H1 (cell line): ENCODE measurements around the gene PLEKHG5. TPM values are rescaled to one million over a fixed set of nuclear protein-coding genes. Genes with fewer than 3 reads are reported as not detected.

Experiments
- CTCF ChIA-PET: fragments of 300-600 bp; sonication (Branson Sonifier 250); formaldehyde crosslinking; loops from one replicate; lab custom pipeline; 2021; ENCODE audit not compliant: partially characterized antibody; lab: Charles Lee
- POLR2A ChIA-PET: fragments of 300-600 bp; sonication (Branson Sonifier 250); formaldehyde crosslinking; loops from one replicate; lab custom pipeline; 2021; ENCODE audit warnings: inconsistent platforms; ENCODE audit not compliant: partially characterized antibody; lab: Charles Lee
- DNase-seq, 2 experiments: peaks; one replicate each; pipeline versions ENCODE4 v3.0.0 to v3.0.0-alpha.2; 2010 to 2022; ENCODE audit warnings: low spot score in 2 of 2, low read depth in 1 of 2, mixed read lengths in 1 of 2
- FAIRE-seq: peaks from 2 replicates; lab custom pipeline; 2011; peaks lifted over from hg19 to GRCh38; lab: Jason Lieb, UNC
- H2AFZ ChIP-seq: 2 replicates; pipeline ENCODE4 v1.8.1; 2012; ENCODE audit warnings: low read length, inconsistent platforms
- H2AK5ac ChIP-seq: 2 replicates; pipeline ENCODE4 v1.6.1; 2013; ENCODE audit warnings: low read depth, low read length
- H2BK120ac ChIP-seq: replicated peaks from 2 replicates; pipeline ENCODE3; 2013; ENCODE audit warnings: low read depth, low read length, inconsistent platforms
- H2BK12ac ChIP-seq: 2 replicates; pipeline ENCODE4 v1.6.1; 2013; ENCODE audit warnings: low read depth, low read length
- H2BK15ac ChIP-seq: 2 replicates; pipeline ENCODE4 v1.6.1; 2013; ENCODE audit warnings: low read length
- H2BK20ac ChIP-seq: 2 replicates; pipeline ENCODE4 v1.6.1; 2013; ENCODE audit warnings: low read length
- H2BK5ac ChIP-seq: 2 replicates; pipeline ENCODE4 v1.6.1; 2013; ENCODE audit warnings: low read depth, low read length
- H3K14ac ChIP-seq: 2 replicates; pipeline ENCODE4 v1.6.1; 2013; ENCODE audit warnings: inconsistent platforms; ENCODE audit not compliant: insufficient read length
- H3K18ac ChIP-seq: 2 replicates; pipeline ENCODE4 v1.6.1; 2013; ENCODE audit warnings: low read length; ENCODE audit errors: extremely low read depth
- H3K23ac ChIP-seq: 2 replicates; pipeline ENCODE4 v1.6.1; 2013; ENCODE audit warnings: inconsistent platforms; ENCODE audit not compliant: insufficient read length
- H3K23me2 ChIP-seq: 2 replicates; pipeline ENCODE4 v1.6.1; 2013; ENCODE audit warnings: low read depth, low read length
- H3K27ac ChIP-seq: 2 replicates; pipeline ENCODE4 v1.6.1; 2011; ENCODE audit warnings: low read depth, low read length, inconsistent platforms
- H3K27me3 ChIP-seq, 4 experiments: replicated peaks in 1 of 4; 1 replicate in 1 of 4; 2 replicates in 3 of 4; pipeline versions ENCODE4 v1.6.1 to v1.8.1; 2011 to 2013; ENCODE audit warnings: low read length in 3 of 4, mild to moderate bottlenecking in 3 of 4, inconsistent platforms in 2 of 4, mixed read lengths in 2 of 4, moderate library complexity in 1 of 4; ENCODE audit not compliant: control insufficient read depth in 3 of 4, insufficient read depth in 3 of 4; ENCODE audit errors: extremely low read depth in 1 of 4
- H3K36me3 ChIP-seq, 4 experiments: 2 replicates each; pipeline versions ENCODE4 v1.6.1 to v1.8.1; 2011 to 2013; ENCODE audit warnings: mild to moderate bottlenecking in 4 of 4, low read length in 3 of 4, moderate library complexity in 2 of 4, control low read depth in 1 of 4, inconsistent platforms in 1 of 4; ENCODE audit not compliant: insufficient read depth in 4 of 4, control insufficient read depth in 2 of 4
- H3K4ac ChIP-seq: replicated peaks from 2 replicates; pipeline ENCODE3; 2013; ENCODE audit warnings: low read length, low read depth, mixed read lengths, inconsistent platforms; ENCODE audit not compliant: insufficient read length
- H3K4me1 ChIP-seq, 4 experiments: replicated peaks in 1 of 4; 1 replicate in 1 of 4; 2 replicates in 3 of 4; pipeline versions ENCODE4 v1.6.1 to v1.8.1; 2011 to 2013; ENCODE audit warnings: low read length in 3 of 4, inconsistent platforms in 2 of 4, mixed read lengths in 1 of 4; ENCODE audit not compliant: insufficient read depth in 4 of 4, control insufficient read depth in 3 of 4
- H3K4me2 ChIP-seq, 2 experiments: 2 replicates each; pipeline versions ENCODE4 v1.6.1 to v1.8.1; 2011 to 2013; ENCODE audit warnings: low read depth in 2 of 2, low read length in 2 of 2, control low read depth in 1 of 2, inconsistent platforms in 1 of 2, mild to moderate bottlenecking in 1 of 2; ENCODE audit not compliant: insufficient read depth in 1 of 2
- H3K4me3 ChIP-seq, 4 experiments: fragments of 200-600, 300-600 bp in 1 of 4; sonication (generic), shearing (Covaris generic), sonication (Bioruptor Twin) in 1 of 4; 2 replicates each; pipeline versions ENCODE4 v1.5.1 to v1.8.1; 2011 to 2016; ENCODE audit warnings: low read length in 4 of 4, low read depth in 3 of 4, control low read depth in 2 of 4, inconsistent platforms in 2 of 4, mild to moderate bottlenecking in 2 of 4, mixed read lengths in 1 of 4, moderate library complexity in 1 of 4; ENCODE audit not compliant: insufficient read depth in 2 of 4; ENCODE audit errors: extremely low read depth in 1 of 4
- H3K56ac ChIP-seq: replicated peaks from 2 replicates; pipeline ENCODE3; 2013; ENCODE audit warnings: low read depth, mild to moderate bottlenecking, mixed read lengths, low read length, inconsistent platforms; ENCODE audit not compliant: insufficient read length
- H3K79me1 ChIP-seq: 2 replicates; pipeline ENCODE4 v1.6.1; 2013; ENCODE audit warnings: low read depth, low read length, control low read depth
- H3K79me2 ChIP-seq, 2 experiments: 2 replicates each; pipeline versions ENCODE4 v1.6.1 to v1.8.1; 2012 to 2013; ENCODE audit warnings: low read length in 2 of 2, mild to moderate bottlenecking in 2 of 2, inconsistent platforms in 1 of 2; ENCODE audit not compliant: insufficient read depth in 2 of 2, control insufficient read depth in 1 of 2
- H3K9ac ChIP-seq, 4 experiments: replicated peaks in 1 of 4; 1 replicate in 1 of 4; 2 replicates in 3 of 4; pipeline versions ENCODE4 v1.6.1 to v1.8.1; 2011 to 2013; ENCODE audit warnings: low read depth in 3 of 4, low read length in 3 of 4, control low read depth in 2 of 4, mild to moderate bottlenecking in 2 of 4, moderate library complexity in 2 of 4, inconsistent platforms in 1 of 4; ENCODE audit errors: extremely low read depth in 1 of 4
- H3K9me3 ChIP-seq, 2 experiments: 2 replicates each; pipeline versions ENCODE4 v1.6.1 to v1.8.1; 2012 to 2013; ENCODE audit warnings: mild to moderate bottlenecking in 2 of 2, moderate library complexity in 2 of 2, control low read depth in 1 of 2, inconsistent platforms in 1 of 2, low read depth in 1 of 2, low read length in 1 of 2, mixed read lengths in 1 of 2; ENCODE audit not compliant: insufficient read depth in 2 of 2
- H4K20me1 ChIP-seq, 2 experiments: replicated peaks in 1 of 2; 2 replicates each; pipeline versions ENCODE3 to v1.8.1; 2011 to 2013; ENCODE audit warnings: inconsistent platforms in 2 of 2, low read length in 2 of 2, mild to moderate bottlenecking in 1 of 2; ENCODE audit not compliant: insufficient read depth in 2 of 2, control insufficient read depth in 1 of 2
- H4K5ac ChIP-seq: 2 replicates; pipeline ENCODE4 v1.6.1; 2013; ENCODE audit warnings: low read length, low read depth, mixed read lengths, inconsistent platforms; ENCODE audit not compliant: insufficient read length
- H4K8ac ChIP-seq: 2 replicates; pipeline ENCODE4 v1.8.0; 2013; ENCODE audit warnings: mild to moderate bottlenecking, moderate library complexity, low read length, inconsistent platforms; ENCODE audit not compliant: insufficient read depth; ENCODE audit errors: extremely low read depth
- H4K91ac ChIP-seq: replicated peaks from 2 replicates; pipeline ENCODE3; 2013; ENCODE audit warnings: low read length, mixed read lengths, inconsistent platforms; ENCODE audit not compliant: insufficient read length
- BRCA1 ChIP-seq: IDR thresholded peaks from 2 replicates; pipeline ENCODE4 v1.6.1; 2012; ENCODE audit warnings: low read depth, low read length, improper control_type of control experiment
- CHD2 ChIP-seq: IDR thresholded peaks from 2 replicates; pipeline ENCODE4 v1.6.1; 2012; ENCODE audit warnings: low read length, improper control_type of control experiment
- CREB1 ChIP-seq: IDR thresholded peaks from 2 replicates; pipeline ENCODE4 v1.6.1; 2012; ENCODE audit warnings: inconsistent platforms
- EZH2 ChIP-seq: fragments of 200-600 bp; sonication (generic); IDR thresholded peaks from 2 replicates; pipeline ENCODE4 v1.7.1; 2012; ENCODE audit warnings: low read depth, mild to moderate bottlenecking, moderate library complexity, low read length, inconsistent platforms; ENCODE audit not compliant: severe bottlenecking
- GTF2F1 ChIP-seq: IDR thresholded peaks from 2 replicates; pipeline ENCODE4 v1.6.1; 2012; ENCODE audit warnings: low read depth, low read length, improper control_type of control experiment, borderline replicate concordance
- HDAC2 ChIP-seq, 2 experiments: fragments of 300-600 bp in 1 of 2; sonication (generic) in 1 of 2; IDR thresholded peaks; 2 replicates each; pipeline ENCODE4 v1.6.1; 2011 to 2012; ENCODE audit warnings: low read depth in 2 of 2, low read length in 2 of 2, mild to moderate bottlenecking in 2 of 2, moderate library complexity in 2 of 2, borderline replicate concordance in 1 of 2, inconsistent platforms in 1 of 2
- KDM5A ChIP-seq: fragments of 200-600 bp; IDR thresholded peaks from 2 replicates; pipeline ENCODE4 v1.7.1; 2012; ENCODE audit warnings: mild to moderate bottlenecking, low read length, inconsistent platforms, mixed read lengths
- NANOG ChIP-seq: IDR thresholded peaks from 2 replicates; pipeline ENCODE4 v1.6.1; 2011; ENCODE audit warnings: low read length, low read depth, mild to moderate bottlenecking, inconsistent platforms; ENCODE audit not compliant: insufficient read depth, poor library complexity, severe bottlenecking
- POU5F1 ChIP-seq: IDR thresholded peaks from 2 replicates; pipeline ENCODE4 v1.6.1; 2011; ENCODE audit warnings: low read depth, mild to moderate bottlenecking, low read length, moderate library complexity
- SIRT6 ChIP-seq: IDR thresholded peaks from one replicate; pipeline ENCODE4 v1.7.1; 2012; ENCODE audit warnings: low read length, inconsistent platforms
- TCF12 ChIP-seq: IDR thresholded peaks from 2 replicates; pipeline ENCODE4 v1.6.1; 2011; ENCODE audit warnings: low read depth, mild to moderate bottlenecking, low read length
- TEAD4 ChIP-seq: IDR thresholded peaks from 2 replicates; pipeline ENCODE4 v1.6.1; 2012; ENCODE audit warnings: low read depth, low read length, inconsistent platforms, mixed read lengths
- WGBS, 2 experiments: shearing (Covaris generic) in 1 of 2; methylation state at CpG; one replicate each; pipeline versions ENCODE4 v1.1.6 to v1.1.7; 2013 to 2015; ENCODE audit warnings: low lambda C conversion rate in 2 of 2, mixed read lengths in 2 of 2, inconsistent platforms in 1 of 2, low coverage in 1 of 2, missing lambda C conversion rate in 1 of 2; ENCODE audit not compliant: insufficient replicate concordance in 2 of 2, insufficient coverage in 1 of 2, insufficient read length in 1 of 2; ENCODE audit errors: extremely low coverage in 1 of 2, missing lambda C conversion rate in 1 of 2; 5-methylcytosine and 5-hydroxymethylcytosine counted together
- polyA plus RNA-seq, 7 experiments: library from polyadenylated mRNA; depleted of rRNA in 3 of 7; stranded (reverse) in 5 of 7; unstranded in 2 of 7; fragments of >200 nt in 5 of 7; fragments of 200-250 nt in 2 of 7; gene quantifications; 1 replicate in 5 of 7; 2 replicates in 1 of 7; 4 replicates in 1 of 7; pipeline versions ENCODE4 v1.2.1 to v1.2.3, GENCODE V29; 2011 to 2013; ENCODE audit warnings: missing spikeins in 2 of 7, mixed read lengths in 2 of 7
- total RNA-seq: library from RNA; stranded (reverse); fragmentation: NEBNext Ultra II Directional; extraction: Animal tissue kit (Norgen Biotek cat#: 25700); gene quantifications from 2 replicates; pipeline ENCODE4 v1.2.1, GENCODE V29; 2021
- TF ChIP-seq, protein P1 (sequence below): IDR thresholded peaks from 2 replicates; pipeline ENCODE4 v1.6.1; 2012; ENCODE audit warnings: inconsistent platforms

Gene PLEKHG5
- total and polyA plus RNA-seq, 2 of the 8 experiments (the other 6 are each of a cell fraction or from before 2014, with no cell fraction given): 10.4 to 13.8 TPM

DNA sequence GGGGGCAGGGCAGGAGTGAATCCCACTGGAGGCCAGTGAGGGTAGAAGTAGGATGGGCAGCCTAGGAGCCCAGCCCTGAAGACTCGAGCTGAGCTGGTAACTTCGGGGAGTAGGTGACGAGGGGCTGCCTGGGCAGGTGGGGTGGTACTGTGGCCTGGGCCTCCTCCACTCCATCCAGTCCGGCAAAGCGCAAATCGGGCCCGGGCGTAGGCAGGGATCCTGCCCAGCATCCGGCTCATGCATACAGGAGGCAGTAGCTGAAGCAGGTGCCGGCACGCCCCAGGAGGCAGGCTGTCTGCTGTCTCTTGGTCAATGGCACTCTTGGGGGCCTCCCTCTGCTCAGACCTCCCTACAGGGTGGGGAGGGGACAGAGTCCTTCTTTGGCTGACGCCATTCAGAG lies 24.2 kb downstream of the PLEKHG5 start:
- peaks cover 5 to 12% of the 10 kb centered on the region in 2 experiments for H4K20me1 ChIP-seq
- no peak for FAIRE-seq

More for the DNA sequence above, 24.2 kb downstream of the PLEKHG5 start:
- POLR2A ChIA-PET: interaction anchor here (0.6 to 13.7 kb wide), 7 partner anchors 16 to 321 kb away, joined by 3 to 123 read pairs (median 3); partner anchors contain the start of gene PLEKHG5
- H3K79me2 ChIP-seq: no peaks in the 10 kb centered on the region
- H2BK15ac ChIP-seq: no peak overlapping the region
- DNase-seq: peak in 1 of 2 experiments; percentile 46
- H3K27me3 ChIP-seq: peaks cover 0 to 7% (median 3%) of the 10 kb centered on the region in 4 experiments; a peak in 3 of 7 replicates
- no peak overlapping the region for H3K23ac ChIP-seq
- H3K18ac ChIP-seq: no peak overlapping the region
- H3K14ac ChIP-seq: no peak overlapping the region
- H2AFZ ChIP-seq: no peak overlapping the region
- H3K4ac ChIP-seq: no peak overlapping the region
- no peak overlapping the region for H3K27ac ChIP-seq
- H4K91ac ChIP-seq: no peak overlapping the region
- TF ChIP-seq BRCA1 (no peak), KDM5A (no peak), CREB1 (no peak), SIRT6 (no peak), TCF12 (no peak), TEAD4 (no peak), POU5F1 (no peak), CHD2 (no peak), EZH2 (no peak), GTF2F1 (no peak), HDAC2 (IDR thresholded peaks at IDR 0.05; ENCODE audit: borderline replicate concordance in 1 of 2, low read depth in 2 of 2, low read length in 2 of 2) (no peak), NANOG (no peak)
- TF ChIP-seq, protein P1, sequence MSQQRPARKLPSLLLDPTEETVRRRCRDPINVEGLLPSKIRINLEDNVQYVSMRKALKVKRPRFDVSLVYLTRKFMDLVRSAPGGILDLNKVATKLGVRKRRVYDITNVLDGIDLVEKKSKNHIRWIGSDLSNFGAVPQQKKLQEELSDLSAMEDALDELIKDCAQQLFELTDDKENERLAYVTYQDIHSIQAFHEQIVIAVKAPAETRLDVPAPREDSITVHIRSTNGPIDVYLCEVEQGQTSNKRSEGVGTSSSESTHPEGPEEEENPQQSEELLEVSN: no peak
- H3K9me3 ChIP-seq: no peaks in the 10 kb centered on the region
- H2BK20ac ChIP-seq: no peak overlapping the region
- no peak overlapping the region for H2BK12ac ChIP-seq
- no peak overlapping the region for H3K9ac ChIP-seq
- peaks cover 5 to 24% (median 12%) of the 10 kb centered on the region in 4 experiments; a peak in 5 of 8 replicates for H3K36me3 ChIP-seq
- H4K8ac ChIP-seq: no peak overlapping the region
- no peak overlapping the region for H2AK5ac ChIP-seq
- H4K5ac ChIP-seq: no peak overlapping the region
- no peak overlapping the region for H3K4me2 ChIP-seq
- H3K4me1 ChIP-seq: peaks cover 0 to 14% (median 8%) of the 10 kb centered on the region in 4 experiments; a peak in 6 of 7 replicates
- H3K56ac ChIP-seq: no peak overlapping the region
- CTCF ChIA-PET: interaction anchor here (0.6 to 4.2 kb wide), 11 partner anchors 8 to 262 kb away, joined by 3 to 31 read pairs (median 7); no protein-coding TSS in a partner anchor
- H2BK5ac ChIP-seq: no peak overlapping the region
- no peak overlapping the region for H2BK120ac ChIP-seq
- H3K23me2 ChIP-seq: no peaks in the 10 kb centered on the region; the same call in 1 of the 2 replicates
- H3K79me1 ChIP-seq: no peaks in the 10 kb centered on the region
- no peak overlapping the region for H3K4me3 ChIP-seq
- 96% methylated on average over 12 of the region's 12 CpGs; no CpG with 5 or more reads in 1 of the 2 experiments for WGBS, 2 experiments
